TTC549 (cell line): Measurements from ENCODE around the gene ATXN7.

Experiments used
- FAIRE-seq: peaks from 2 replicates; lab custom pipeline; 2012; peaks lifted over from hg19 to GRCh38; lab: Jason Lieb, UNC

ATXN7 gene

DNA sequence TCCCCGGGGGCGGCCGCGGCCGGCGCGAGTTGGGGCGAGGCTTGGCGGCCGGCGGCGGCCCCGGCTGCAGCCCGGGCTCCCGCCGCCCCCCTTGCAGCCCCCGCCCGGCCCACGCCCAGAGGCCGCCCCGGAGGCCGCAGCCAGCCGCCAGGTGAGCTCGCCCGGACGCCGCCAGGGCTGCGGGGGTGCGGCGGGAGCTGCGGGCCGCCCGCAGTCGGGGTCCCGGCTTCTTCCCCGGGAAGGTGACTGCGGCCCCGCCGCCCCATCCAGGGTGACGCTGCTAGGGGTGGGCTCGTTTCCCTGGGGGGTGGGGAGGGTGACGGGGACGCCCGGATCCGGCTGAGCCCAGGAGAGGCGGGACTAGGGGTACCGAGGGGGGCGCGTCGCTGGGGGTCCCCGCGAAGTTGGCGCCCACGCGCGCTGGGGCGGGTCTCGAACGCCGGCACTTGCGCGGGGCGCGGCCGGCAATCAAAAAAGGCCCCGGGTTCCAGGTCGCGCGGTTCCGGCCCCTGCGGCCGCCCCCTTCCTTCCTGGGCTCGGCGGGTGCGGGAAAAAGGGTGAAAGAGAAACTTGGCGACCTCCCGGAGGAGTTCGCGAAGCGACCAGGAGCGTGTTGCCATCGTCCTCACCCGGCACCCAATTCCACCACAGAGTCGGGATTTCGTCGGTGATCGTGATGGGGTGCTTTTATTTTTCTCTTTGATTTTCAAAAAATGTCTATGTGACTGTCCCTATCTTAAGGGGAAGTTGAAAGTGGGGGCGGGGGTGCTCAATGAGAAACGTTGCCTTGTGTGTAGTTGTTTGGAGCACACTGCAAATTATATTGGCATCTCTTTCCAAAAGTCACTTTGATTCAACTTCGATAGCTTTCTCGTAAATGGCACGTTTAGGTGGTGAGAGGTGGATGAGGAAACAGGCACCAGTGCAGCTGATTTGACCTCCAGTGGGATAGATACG lies 619 bp downstream of the ATXN7 start:
- no peak for FAIRE-seq

DNA sequence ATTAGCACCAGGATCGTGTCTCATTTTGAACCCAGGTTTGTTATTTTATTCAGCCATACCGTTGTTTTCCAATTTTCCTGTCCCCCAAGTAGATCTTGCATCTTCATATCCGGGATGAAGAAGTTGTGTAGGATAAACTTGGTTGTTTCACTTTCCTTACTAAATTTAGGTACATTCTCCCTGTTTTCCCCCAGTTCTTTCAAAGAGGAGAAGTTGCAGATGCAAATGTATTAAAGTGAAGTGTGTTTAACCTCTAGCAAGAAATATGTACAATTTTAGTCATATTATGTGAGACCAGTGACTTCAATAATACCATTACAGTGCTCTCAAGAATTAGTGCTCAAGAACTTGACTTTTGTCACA lies 1.3 kb downstream of the ATXN7 start:
- no peak for FAIRE-seq

DNA sequence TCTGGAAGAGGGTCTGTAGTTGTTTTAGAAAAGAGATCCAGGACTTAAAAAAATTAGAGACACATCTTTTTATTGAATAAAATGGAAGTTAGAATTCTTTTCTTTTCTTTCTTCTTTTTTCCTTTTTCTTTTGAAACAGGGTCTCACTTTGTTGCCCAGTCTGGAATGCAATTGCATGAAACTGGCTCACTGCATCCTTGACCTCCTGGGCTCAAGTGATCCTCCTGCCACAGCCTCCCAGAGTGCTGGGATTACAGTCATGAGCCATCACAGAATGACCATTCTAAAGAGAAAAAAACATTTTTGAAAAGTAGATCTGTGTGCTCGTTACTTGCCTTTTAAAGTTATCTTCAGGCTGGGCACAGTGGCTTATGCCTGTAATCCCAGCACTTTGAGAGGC lies 3.6 kb downstream of the ATXN7 start:
- no peak for FAIRE-seq

DNA sequence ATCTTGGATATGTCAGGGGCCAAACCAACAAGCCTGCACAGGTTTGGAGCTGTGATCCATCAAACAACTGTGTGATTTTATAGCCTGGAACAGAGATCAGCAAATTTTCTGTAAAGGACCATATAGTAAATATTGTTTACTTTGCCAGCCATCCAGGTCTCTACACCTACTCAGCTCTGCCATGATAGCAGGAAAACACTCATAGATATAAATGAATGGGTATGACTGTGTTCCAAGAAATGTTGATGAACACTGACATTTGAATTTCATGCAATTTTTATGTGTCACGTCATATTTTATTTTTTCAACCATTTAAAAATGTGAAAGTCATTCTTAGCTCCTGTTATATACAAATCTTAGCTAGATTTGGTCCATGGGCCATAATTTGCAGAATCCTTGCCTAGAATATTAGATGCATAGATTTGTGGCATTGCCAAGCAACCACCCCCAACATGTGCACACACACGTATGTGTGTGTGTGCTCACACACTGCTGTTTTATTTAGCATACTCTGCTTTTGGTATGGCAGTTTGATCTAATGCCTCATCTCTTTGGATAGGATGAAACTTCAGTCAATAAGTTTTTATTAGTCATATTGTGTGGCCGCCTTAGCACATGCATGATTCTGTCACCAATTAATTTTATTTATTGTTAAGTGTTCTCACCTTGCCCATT lies 6.4 kb downstream of the ATXN7 start:
- no peak for FAIRE-seq

DNA sequence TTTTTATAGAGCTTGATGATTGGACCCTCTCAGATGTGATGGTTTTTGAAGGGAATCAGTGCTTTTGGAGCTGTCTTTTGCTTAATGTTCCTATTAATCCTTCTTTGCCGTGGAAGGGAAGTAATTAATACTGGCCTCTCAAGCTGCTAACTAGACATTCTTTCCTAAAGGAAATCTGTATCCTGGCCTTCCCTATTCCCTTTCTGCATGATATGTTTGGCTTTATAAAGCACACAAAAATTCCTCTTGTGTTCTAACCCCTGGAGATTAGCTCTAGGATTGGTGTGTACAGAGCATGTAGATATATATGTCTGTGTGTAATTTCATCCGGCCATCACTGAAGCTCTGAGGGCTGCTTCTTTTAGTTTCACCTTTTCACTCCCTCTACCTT lies 6.9 kb downstream of the ATXN7 start:
- no peak for FAIRE-seq

DNA sequence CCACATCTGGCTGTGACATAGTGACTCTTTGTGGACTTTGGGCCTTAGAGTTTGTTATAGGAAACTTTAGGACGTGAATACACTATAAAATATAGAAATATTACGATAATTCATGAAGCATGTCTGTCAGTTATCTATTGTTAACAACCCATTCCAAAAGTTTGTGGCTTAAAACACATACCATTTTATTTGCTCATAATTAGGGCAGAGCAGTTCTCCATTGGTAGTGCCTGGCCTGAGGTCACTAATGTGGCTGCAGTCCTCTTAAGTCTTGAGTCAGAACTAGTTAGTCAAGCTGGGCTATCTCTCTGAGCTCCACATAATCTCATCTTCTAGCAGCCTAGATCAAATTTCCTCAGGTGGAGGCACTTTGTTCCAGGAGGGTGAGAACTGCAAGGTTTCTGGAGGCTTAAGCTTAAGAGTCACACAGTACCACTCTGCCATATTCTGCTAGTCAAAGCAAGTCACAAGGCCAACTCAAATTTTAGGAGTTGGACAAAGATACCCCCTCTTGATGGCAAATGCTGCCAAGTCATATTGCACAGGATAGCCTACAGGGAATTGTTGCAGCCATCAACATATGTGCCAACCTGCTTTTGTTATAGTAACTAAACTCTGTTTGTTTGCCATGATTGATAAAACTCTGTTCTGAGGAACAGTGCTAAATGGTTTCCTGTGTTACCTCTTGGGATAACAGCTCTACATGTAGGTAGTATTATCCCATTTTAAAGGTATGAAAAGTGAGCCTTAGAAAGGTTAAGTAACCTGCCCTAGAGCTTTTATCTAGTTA lies 8.7 kb downstream of the ATXN7 start:
- no peak for FAIRE-seq

DNA sequence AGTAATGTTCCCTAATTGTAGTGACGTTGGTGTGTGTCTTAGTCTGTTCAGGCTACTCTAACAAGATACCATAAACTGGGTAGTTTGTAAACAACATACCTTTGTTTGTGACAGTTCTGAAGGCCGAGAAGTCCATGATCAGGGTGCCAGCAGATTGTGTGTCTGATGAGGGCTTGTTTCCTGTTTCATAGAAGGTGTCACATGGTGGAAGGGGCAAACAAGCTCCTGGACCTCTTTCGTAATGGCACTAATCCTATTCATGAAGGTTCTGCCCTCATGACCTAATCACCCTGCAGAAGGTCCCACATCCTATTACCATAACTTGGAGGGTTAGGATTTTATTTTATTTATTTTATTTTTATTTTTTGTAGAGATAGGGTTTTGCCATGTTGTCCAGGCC lies 11.1 kb downstream of the ATXN7 start:
- no peak for FAIRE-seq

DNA sequence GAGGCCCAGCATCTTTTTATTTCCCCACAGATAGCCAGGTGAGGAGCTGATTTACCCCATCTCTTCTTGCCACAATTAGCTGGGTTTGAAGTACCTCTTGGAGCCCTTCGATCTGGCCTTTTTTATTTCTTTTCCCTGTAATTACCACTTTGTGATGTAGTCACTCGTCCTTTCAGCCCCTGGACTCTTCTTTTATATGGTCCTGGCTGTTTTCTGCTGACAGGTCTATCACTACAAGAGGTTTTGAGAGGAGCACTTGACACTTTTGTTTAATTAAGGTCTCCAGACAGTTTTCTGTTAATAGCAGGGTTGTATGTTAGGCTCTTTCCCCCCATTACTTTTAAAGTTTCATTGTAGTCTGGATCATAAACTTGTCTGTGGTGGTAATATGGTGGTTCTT lies 11.8 kb downstream of the ATXN7 start:
- FAIRE-seq: no peak

DNA sequence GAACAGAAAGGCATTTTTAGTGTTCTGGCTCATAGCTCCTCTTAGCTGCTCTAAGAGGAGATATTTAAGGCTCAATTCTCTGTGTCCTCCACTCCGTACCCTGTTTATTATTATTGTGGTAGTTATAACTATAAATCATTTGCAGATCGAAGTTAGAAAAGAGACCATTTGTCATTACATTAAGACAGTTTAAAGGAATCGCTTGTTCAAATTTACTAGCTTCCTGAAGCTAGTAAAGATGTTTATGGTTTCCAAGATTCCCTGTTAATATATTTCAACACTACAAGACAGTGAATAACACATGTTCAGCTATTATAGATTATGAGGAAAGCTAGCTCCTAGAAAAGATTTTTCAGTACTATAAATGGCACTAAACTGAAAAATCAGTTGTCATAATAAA lies 12.6 kb downstream of the ATXN7 start:
- no peak for FAIRE-seq

DNA sequence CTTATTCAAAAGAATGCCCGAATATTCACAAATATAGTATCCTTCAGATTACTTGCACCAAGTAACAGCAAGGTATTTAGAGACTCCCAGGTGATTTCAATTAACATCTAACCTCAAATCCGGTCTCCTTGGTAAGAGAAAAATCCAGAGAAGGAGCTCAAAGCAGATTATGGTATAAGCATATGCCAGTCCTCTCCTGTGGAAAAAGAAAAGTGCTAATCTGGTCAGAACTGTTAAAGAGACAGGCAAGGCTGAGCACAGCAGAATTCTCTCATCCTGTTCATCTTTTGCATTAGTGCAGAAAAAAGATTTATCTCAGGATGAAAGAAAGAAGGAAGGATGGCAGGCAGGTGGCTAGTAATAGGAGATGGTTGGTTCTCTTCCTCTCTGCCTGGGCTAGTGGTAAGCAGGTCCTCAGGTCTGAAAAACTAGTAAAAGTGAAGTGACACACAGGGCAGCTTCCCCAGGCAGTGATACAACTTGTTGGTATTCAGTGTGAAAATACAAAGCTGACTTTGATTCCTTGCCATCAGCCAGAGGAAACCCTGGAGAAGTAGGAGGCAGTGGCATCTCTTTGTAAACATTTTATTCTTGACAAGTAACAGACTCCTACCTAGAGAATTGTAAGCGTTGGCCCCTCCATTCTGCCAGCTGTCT lies 14.2 kb downstream of the ATXN7 start:
- no peak for FAIRE-seq

DNA sequence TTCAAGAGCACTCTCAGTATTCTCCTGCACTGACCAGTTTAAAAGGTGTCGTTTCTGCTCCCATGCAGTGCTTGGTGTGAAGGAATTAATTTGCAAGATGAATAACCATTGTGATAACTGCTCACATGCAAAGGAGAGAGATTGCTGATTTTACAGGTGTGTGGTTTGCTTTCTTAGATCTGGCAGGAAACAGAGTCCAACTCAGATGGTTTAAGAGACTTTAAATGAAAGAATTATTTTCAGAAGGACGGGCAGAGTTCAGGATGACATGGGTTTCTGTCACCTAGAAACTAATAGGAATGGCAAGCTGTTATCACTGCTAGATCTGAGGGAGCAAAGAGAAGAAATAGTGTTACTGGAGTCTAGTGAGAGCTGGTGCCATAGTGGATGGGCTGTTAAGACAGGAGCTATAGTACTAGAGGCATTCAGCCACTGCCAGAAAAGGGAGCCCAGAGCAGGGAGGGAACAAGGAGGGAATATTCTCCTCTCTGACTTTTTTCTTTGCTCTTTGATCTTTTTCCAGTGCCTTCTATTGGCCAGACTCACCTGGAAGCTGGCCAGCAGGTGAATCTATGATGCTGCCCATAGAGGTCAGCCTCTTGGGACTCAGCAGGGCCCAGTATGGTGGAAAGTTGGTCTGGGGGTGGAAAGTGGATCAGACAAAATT lies 14.9 kb downstream of the ATXN7 start:
- FAIRE-seq: no peak

DNA sequence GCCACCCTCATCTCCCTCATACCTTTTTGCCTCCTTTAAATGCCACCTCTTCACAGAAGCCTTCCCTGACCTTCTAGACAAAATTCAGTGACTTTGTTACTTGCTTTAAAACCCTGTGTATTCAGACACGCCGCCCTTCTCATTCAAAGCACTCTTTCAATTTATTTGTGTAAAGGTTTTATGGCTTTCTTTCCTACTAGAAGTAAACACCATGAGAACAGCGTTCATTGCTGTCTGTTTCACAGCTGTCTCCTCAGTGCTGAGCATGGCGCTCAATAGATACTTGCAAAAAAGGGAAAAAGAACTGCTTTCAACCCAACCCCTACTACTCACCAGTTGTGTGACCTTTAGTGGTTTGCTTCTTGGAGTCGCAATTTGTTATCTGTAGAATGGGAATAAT lies 17.0 kb downstream of the ATXN7 start:
- no peak for FAIRE-seq

DNA sequence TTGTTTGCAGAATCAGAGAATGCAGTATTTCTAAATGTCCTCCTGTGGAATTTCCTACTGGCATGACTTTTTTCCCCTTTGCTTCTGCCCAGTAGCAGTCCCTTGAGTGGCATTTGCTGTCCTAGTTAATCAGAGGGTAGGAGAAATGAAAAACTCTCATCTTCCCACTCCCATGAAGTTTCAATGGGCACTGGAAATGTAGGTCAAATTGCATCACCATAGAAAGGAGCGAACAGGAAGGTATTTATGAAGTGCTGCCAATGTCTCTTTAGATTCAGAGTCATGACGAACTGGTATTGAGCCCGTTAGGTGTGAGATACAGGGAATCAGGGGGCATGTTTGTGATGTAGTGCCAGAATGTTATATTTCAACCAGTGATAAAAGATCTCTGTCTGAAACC lies 23.2 kb downstream of the ATXN7 start:
- FAIRE-seq: no peak

DNA sequence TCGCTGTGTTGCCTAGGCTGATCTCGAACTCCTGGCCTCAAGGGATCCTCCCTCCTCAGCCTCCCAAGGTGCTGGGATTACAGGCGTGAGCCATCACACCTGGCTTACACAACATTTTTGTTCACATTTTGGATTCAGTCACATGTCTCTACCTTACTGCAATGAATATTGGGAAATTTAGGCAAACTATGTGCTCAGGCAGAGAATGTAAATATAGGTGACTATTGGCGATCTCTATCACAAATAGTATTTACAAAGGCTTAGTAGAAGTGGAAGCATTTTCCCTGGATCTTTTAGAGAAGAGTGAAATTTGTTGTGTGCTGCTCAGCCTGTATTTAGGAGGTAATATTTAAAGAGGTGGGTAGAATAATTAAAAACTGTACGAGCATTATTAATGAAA lies 27.9 kb downstream of the ATXN7 start:
- FAIRE-seq: no peak

DNA sequence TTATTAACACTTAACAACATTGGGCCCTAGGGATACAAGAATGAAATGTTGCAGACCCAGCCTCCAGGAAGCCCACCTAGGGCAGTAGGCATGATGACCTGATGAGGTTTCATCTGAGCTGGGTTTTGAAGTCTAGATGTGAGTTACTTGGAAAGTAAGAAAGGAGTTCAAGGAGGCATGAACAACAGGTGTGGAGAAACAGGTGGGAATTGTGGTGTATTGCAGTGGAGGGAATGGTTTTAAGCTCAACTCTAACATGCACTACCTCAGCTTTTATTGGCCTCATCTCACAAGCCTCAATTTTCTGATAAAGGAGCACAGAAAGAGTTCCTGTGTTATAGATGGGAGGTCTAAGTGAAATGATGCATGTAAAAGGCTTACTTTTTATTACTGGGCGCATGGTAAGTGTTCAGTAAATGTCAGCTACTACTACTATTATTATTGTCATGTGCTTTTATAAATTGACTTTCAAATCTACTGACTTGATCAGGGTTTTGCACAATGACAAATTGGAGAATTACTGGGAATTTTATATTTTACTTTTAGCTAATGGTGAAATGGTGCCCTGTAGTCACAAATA lies 29.2 kb downstream of the ATXN7 start:
- no peak for FAIRE-seq

DNA sequence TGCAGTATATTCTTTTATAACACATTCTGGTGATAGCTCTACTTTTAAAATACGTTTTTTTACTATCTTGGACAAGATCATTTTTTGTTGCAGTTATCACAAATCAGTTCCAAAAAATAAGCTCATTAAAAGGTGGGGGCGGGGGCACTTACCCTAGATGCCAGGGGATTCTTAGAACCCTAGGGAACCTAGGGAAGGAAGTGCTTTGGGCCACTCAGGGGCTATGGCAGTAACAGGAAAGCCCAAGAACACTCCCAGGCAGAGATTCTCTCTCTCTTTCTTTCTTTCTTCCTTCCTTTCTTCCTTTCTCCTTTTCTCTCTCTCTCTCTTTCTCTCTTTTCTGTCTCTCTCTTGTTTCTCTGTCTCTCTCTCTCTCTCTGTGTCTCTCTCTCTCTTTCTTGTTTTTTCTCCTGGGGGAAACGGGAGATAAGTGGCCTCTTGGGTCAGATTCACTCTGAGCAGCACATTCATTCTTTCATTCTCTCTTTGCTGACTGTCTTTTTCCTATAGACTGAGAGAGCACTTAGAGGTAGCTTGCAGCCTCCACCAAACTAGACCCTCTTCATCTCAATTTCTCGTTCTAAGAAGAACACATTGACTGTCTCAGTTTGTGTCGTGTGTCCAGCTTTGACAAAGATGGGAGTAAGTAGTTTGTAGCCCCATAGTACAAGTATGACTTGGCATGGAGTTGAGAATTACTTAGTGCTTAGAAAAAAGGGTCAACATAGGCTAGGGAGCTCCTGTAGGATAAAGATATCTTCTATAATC lies 31.9 kb downstream of the ATXN7 start:
- FAIRE-seq: no peak

DNA sequence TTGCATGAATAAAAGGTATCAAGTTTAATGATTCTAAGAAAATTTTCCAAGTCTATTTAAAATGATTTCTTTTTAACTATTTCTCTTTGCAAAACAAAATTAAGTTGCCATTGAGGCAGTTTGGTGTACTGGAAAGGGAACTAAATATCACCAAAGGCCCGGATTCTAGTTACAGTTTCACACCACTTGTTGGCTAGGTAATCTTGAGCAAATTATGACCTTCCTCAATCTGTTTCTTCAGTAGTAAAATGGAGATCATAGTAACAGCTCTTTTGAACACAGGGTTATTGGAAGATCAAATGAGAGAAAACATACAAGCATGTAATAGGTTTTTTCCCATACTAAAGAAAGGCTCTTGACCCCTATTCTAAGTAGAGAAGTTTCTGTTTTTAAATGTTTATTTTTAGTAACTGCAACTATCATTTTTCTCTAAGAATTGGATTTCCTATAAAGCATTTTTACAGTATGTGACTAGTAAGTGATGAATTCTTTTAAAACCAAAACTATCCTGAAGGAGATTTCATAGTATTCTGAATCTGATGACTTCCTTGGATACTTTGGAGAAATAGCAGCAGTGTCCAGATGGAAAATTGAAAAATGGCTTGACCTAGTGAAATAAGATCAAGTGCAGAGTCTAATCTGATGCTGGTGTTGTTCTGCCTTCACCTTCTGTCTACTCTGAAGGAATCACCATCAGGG lies 32.8 kb downstream of the ATXN7 start:
- FAIRE-seq: no peak

DNA sequence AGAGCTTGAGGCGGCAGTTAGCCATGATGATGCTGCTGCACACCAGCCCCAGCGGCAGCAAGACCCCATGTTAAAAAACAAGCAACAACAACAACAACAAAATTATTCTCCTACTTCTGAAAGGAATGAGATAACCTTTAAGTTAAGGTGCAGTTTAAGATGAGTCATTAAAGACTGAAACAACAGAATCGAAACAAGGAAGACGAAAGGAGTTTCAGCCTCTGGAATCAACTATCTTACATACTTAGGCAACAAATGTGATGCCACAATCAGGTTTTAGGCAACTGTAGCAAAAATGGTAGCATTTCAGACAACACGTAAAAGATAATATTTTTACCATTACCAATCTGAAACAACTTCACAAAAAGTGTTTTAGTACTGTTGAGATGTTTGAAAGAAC lies 36.3 kb downstream of the ATXN7 start:
- no peak for FAIRE-seq

DNA sequence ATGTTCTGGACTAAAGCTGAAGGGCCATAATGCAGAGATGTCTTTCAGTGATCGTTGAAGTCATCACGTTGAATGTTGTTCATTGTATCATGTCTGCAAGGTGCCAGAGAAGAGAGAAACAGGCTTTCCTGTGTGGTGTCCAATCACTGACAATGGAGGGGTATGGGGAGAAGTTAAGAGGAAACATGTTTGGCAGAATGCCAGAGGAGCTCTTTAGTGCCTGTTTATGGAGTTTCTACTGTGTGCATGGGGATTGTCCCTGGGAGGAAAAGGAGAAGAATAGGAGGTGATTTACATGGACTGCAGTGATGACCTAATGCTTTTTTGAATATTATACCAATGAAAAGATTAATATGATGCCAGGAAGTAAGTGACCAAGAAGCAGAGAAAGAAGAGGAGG lies 36.8 kb downstream of the ATXN7 start:
- FAIRE-seq: no peak
